Peyer's patch (tissue), 4 donors: ENCODE measurements around the gene EPO. TPM values are rescaled to one million over a fixed set of nuclear protein-coding genes. Genes with fewer than 3 reads are reported as not detected.

Source experiments
- DNase-seq, 3 donors: peaks; one replicate each; pipeline ENCODE4 v3.0.0-alpha.2; 2017 to 2019
- H3K27ac ChIP-seq, 4 donors: fragments of 200-600 bp; sonication (generic); one replicate each; pipeline ENCODE4 v1.5.1; 2016 to 2019
- H3K27me3 ChIP-seq, 2 donors: fragments of 200-600 bp; sonication (generic); one replicate each; pipeline ENCODE4 v1.5.1; 2019
- H3K36me3 ChIP-seq, 3 donors: fragments of 200-600 bp; sonication (generic); one replicate each; pipeline ENCODE4 v1.5.1; 2016 to 2019
- H3K4me1 ChIP-seq, 4 donors: fragments of 200-600 bp; sonication (generic); one replicate each; pipeline ENCODE4 v1.5.1; 2016 to 2019
- H3K4me3 ChIP-seq, 4 donors: fragments of 200-600 bp; sonication (generic); 1 replicate in 3 of 4; 2 replicates in 1 of 4; pipeline ENCODE4 v1.5.1; 2016 to 2019; ENCODE audit warnings: mild to moderate bottlenecking in 1 of 4
- H3K9me3 ChIP-seq, 4 donors: fragments of 200-600 bp; sonication (generic); one replicate each; pipeline ENCODE4 v1.5.1; 2016 to 2019; ENCODE audit warnings: mild to moderate bottlenecking in 1 of 4
- POLR2A ChIP-seq, 2 donors: fragments of 450-650 bp; IDR thresholded peaks; one replicate each; pipeline ENCODE4 v1.5.1; 2017; ENCODE audit warnings: antibody characterized with exemption in 2 of 2, mild to moderate bottlenecking in 2 of 2, moderate library complexity in 2 of 2
- total RNA-seq, 4 donors: library from RNA; depleted of rRNA; stranded (reverse); fragments of >200 nt; gene quantifications; one replicate each; pipeline ENCODE4 v1.1.0, GENCODE V29; 2016
- TF ChIP-seq, protein P1 (sequence below), 6 experiments: fragments of 450-650 bp in 4 of 6; fragments of 200-600 bp in 2 of 6; sonication (generic) in 1 of 6; IDR thresholded peaks; one replicate each; pipeline ENCODE4 v1.5.1; 2017 to 2019; ENCODE audit warnings: antibody characterized with exemption in 6 of 6, mild to moderate bottlenecking in 3 of 6, moderate library complexity in 1 of 6

EPO gene
- total RNA-seq, 4 donors from 2014 or later, result not detected

DNA sequence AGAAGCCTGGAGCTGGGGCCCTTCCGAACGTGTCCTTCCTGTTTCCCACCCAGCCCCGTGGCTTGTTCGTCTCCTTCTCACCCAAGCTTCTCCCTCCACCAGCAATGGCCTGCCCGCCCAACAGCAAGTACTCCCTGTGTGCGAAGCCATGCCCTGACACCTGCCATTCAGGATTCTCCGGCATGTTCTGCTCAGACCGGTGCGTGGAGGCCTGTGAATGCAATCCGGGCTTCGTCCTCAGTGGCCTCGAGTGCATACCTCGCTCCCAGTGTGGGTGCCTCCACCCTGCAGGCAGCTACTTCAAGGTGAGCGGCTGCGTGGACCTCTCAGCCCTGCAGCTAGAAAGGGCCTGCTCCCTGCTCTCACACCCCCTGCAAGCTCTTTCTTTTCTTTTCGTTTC lies 45.0 kb downstream of the EPO start:
- H3K27ac ChIP-seq, result no peak overlapping the region
- no peaks in the 10 kb centered on the region for H3K9me3 ChIP-seq
- no peaks in the 10 kb centered on the region for H3K4me1 ChIP-seq
- no peak overlapping the region for H3K4me3 ChIP-seq
- H3K36me3 ChIP-seq, result no peaks in the 10 kb centered on the region
- H3K27me3 ChIP-seq, result no peaks in the 10 kb centered on the region
- DNase-seq, result no peak
- TF ChIP-seq, protein P1, sequence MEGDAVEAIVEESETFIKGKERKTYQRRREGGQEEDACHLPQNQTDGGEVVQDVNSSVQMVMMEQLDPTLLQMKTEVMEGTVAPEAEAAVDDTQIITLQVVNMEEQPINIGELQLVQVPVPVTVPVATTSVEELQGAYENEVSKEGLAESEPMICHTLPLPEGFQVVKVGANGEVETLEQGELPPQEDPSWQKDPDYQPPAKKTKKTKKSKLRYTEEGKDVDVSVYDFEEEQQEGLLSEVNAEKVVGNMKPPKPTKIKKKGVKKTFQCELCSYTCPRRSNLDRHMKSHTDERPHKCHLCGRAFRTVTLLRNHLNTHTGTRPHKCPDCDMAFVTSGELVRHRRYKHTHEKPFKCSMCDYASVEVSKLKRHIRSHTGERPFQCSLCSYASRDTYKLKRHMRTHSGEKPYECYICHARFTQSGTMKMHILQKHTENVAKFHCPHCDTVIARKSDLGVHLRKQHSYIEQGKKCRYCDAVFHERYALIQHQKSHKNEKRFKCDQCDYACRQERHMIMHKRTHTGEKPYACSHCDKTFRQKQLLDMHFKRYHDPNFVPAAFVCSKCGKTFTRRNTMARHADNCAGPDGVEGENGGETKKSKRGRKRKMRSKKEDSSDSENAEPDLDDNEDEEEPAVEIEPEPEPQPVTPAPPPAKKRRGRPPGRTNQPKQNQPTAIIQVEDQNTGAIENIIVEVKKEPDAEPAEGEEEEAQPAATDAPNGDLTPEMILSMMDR (IDR thresholded peaks at IDR 0.05), result no peak
- TF ChIP-seq POLR2A (IDR thresholded peaks at IDR 0.05), result no peak

DNA sequence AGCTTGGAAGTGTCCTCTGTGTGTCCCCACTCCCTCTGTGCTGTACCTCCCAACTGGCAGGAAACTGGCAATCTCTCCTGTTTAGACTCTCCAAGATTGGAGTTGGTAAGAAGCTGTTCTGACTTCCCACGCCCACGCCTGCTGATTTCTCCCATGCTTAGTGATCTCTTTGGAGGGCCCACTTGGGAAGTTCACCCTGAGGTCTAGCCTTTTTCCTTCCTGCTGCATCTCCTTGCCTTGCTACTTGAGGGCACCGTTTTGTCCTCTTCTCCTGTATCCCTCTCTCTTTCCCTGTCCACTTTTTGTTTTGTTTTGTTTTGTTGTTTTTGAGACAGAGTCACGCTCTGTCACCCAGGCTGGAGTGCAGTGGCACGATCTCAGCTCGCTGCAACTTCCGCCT lies 48.5 kb downstream of the EPO start:
- TF ChIP-seq POLR2A (IDR thresholded peaks at IDR 0.05), result no peak
- TF ChIP-seq, protein P1 (IDR thresholded peaks at IDR 0.05), result no peak
- Histone ChIP-seq H3K4me3 (no peak overlapping the region), H3K27me3 (no peaks in the 10 kb centered on the region), H3K27ac (no peak overlapping the region), H3K4me1 (no peaks in the 10 kb centered on the region), H3K36me3 (no peaks in the 10 kb centered on the region), H3K9me3 (no peaks in the 10 kb centered on the region)
- no peak for DNase-seq

Other genes with a start within 250 kb of the EPO start
- 10 to 100 TPM; 28.9 to 51.2 (median 40.6) TPM for gene TSC22D4, start 241.3 kb upstream of the EPO start, total RNA-seq
- 1 to 10 TPM in 1 of 4 donors, under 1 TPM in 2, not detected in 1; 0.38 to 2.5 (median 0.40) TPM for gene NYAP1, start 236.5 kb upstream of the EPO start, total RNA-seq
- gene AGFG2, start 181.3 kb upstream of the EPO start, total RNA-seq, result 10 to 100 TPM; 38.4 to 63.6 (median 49.9) TPM
- 10 to 100 TPM in 3 of 4 donors, 1 to 10 TPM in 1; 2.5 to 18.2 (median 13.4) TPM for gene SAP25, start 146.6 kb upstream of the EPO start, total RNA-seq
- 100 to 1,000 TPM in 3 of 4 donors, 10 to 100 TPM in 1; 76.7 to 232 (median 156) TPM for gene LRCH4, start 134.3 kb upstream of the EPO start, total RNA-seq
- gene FBXO24, start 134.1 kb upstream of the EPO start, total RNA-seq, result 1 to 10 TPM in 2 of 4 donors, not detected in 2; 1.1 to 2.8 TPM
- 10 to 100 TPM in 2 of 4 donors, 1 to 10 TPM in 2; 1.8 to 53.6 (median 9.8) TPM for gene PCOLCE, start 118.1 kb upstream of the EPO start, total RNA-seq
- 10 to 100 TPM in 1 of 4 donors, 1 to 10 TPM in 3; 5.0 to 14.2 (median 7.3) TPM for gene MOSPD3, start 107.9 kb upstream of the EPO start, total RNA-seq
- 1 to 10 TPM in 2 of 4 donors, not detected in 2; 1.6 to 2.5 TPM for gene TFR2, start 78.9 kb upstream of the EPO start, total RNA-seq
- not detected for gene ACTL6B, start 64.0 kb upstream of the EPO start, total RNA-seq
- 100 to 1,000 TPM; 123 to 236 (median 172) TPM for gene GNB2, start 46.7 kb upstream of the EPO start, total RNA-seq
- gene GIGYF1, start 26.2 kb upstream of the EPO start, total RNA-seq, result 100 to 1,000 TPM in 1 of 4 donors, 10 to 100 TPM in 3; 41.3 to 126 (median 72.9) TPM
- gene POP7, start 14.3 kb upstream of the EPO start, total RNA-seq, result 10 to 100 TPM; 23.9 to 38.1 (median 29.7) TPM
- not detected for gene ZAN, start 13.1 kb downstream of the EPO start, total RNA-seq
- 10 to 100 TPM; 10.3 to 48.7 (median 31.7) TPM for gene EPHB4, start 107.1 kb downstream of the EPO start, total RNA-seq
- 10 to 100 TPM; 24.8 to 51.1 (median 28.2) TPM for gene SLC12A9, start 132.2 kb downstream of the EPO start, total RNA-seq
- gene TRIP6, start 146.9 kb downstream of the EPO start, total RNA-seq, result 10 to 100 TPM in 3 of 4 donors, 1 to 10 TPM in 1; 8.8 to 22.3 (median 15.4) TPM
- 100 to 1,000 TPM in 2 of 4 donors, 10 to 100 TPM in 2; 60.9 to 272 (median 113) TPM for gene SRRT, start 154.6 kb downstream of the EPO start, total RNA-seq
- gene UFSP1, start 169.2 kb downstream of the EPO start, total RNA-seq, result 1 to 10 TPM; 4.1 to 7.0 (median 5.2) TPM
- gene ACHE, start 175.4 kb downstream of the EPO start, total RNA-seq, result 10 to 100 TPM in 3 of 4 donors, 1 to 10 TPM in 1; 3.3 to 35.4 (median 25.3) TPM
- gene MUC3A, start 229.1 kb downstream of the EPO start, total RNA-seq, result 100 to 1,000 TPM in 3 of 4 donors, 10 to 100 TPM in 1; 85.8 to 694 (median 395) TPM
- gene MUC12, start 249.1 kb downstream of the EPO start, total RNA-seq, result 10 to 100 TPM in 2 of 4 donors, 1 to 10 TPM in 2; 4.8 to 31.8 (median 9.0) TPM